CD14-positive monocyte (primary cell): ENCODE measurements around the gene PSME1. TPM values are rescaled to one million over a fixed set of nuclear protein-coding genes. Genes with fewer than 3 reads are reported as not detected.

ENCODE experiments used
- DNase-seq, 3 donors: peaks; one replicate each; pipeline ENCODE4 v3.0.0-alpha.2; 2011 to 2022
- H2AFZ ChIP-seq: 2 replicates; pipeline ENCODE4 v1.6.0; 2012; ENCODE audit warnings: mild to moderate bottlenecking, low read depth, low read length, inconsistent platforms; ENCODE audit not compliant: insufficient read depth, poor library complexity, severe bottlenecking
- H3K27ac ChIP-seq, 2 donors: 1 replicate in 1 of 2; 2 replicates in 1 of 2; pipeline ENCODE4 v1.5.1; 2012 to 2013; ENCODE audit warnings: low read length in 2 of 2, control low read depth in 1 of 2, inconsistent platforms in 1 of 2, low read depth in 1 of 2, mild to moderate bottlenecking in 1 of 2
- H3K27me3 ChIP-seq, 2 donors: one replicate each; pipeline versions ENCODE4 v1.6.0 to v1.6.1; 2011 to 2013; ENCODE audit warnings: low read length in 2 of 2; ENCODE audit not compliant: control insufficient read depth in 2 of 2, insufficient read depth in 2 of 2
- H3K36me3 ChIP-seq, 2 donors: replicated peaks in 1 of 2; 1 replicate in 1 of 2; 2 replicates in 1 of 2; pipeline versions ENCODE4 v1.5.1 to v1.6.1; 2012 to 2013; ENCODE audit warnings: low read length in 2 of 2, control low read depth in 1 of 2, inconsistent platforms in 1 of 2, mild to moderate bottlenecking in 1 of 2; ENCODE audit not compliant: insufficient read depth in 2 of 2, control insufficient read depth in 1 of 2
- H3K4me1 ChIP-seq, 2 donors: 1 replicate in 1 of 2; 2 replicates in 1 of 2; pipeline versions ENCODE4 v1.5.1 to v1.6.1; 2012 to 2013; ENCODE audit warnings: low read length in 2 of 2, control low read depth in 1 of 2, inconsistent platforms in 1 of 2, mild to moderate bottlenecking in 1 of 2, moderate library complexity in 1 of 2; ENCODE audit not compliant: insufficient read depth in 2 of 2, control insufficient read depth in 1 of 2
- H3K4me2 ChIP-seq: replicated peaks from 2 replicates; pipeline ENCODE3; 2012; ENCODE audit warnings: low read length, moderate library complexity, mild to moderate bottlenecking; ENCODE audit not compliant: poor library complexity, severe bottlenecking; ENCODE audit errors: extremely low read depth
- H3K4me3 ChIP-seq, 3 experiments: fragments of 200-600 bp in 1 of 3; sonication (generic) in 1 of 3; replicated peaks in 1 of 3; 1 replicate in 2 of 3; 2 replicates in 1 of 3; pipeline ENCODE4 v1.5.1; 2011 to 2013; ENCODE audit warnings: low read length in 3 of 3, mild to moderate bottlenecking in 3 of 3, control low read depth in 2 of 3, low read depth in 2 of 3, inconsistent platforms in 1 of 3, moderate library complexity in 1 of 3
- H3K79me2 ChIP-seq: 2 replicates; pipeline ENCODE4 v1.6.0; 2012; ENCODE audit warnings: mild to moderate bottlenecking, control low read depth, inconsistent platforms, low read length, moderate library complexity; ENCODE audit not compliant: insufficient read depth
- H3K9ac ChIP-seq: 2 replicates; pipeline ENCODE4 v1.6.0; 2017; ENCODE audit warnings: low read length, mild to moderate bottlenecking; ENCODE audit not compliant: insufficient read depth, poor library complexity, severe bottlenecking
- H3K9me3 ChIP-seq, 2 donors: replicated peaks in 1 of 2; 1 replicate in 1 of 2; 2 replicates in 1 of 2; pipeline versions ENCODE4 v1.5.1 to v1.6.1; 2012 to 2013; ENCODE audit warnings: low read length in 2 of 2, control low read depth in 1 of 2; ENCODE audit not compliant: control insufficient read depth in 1 of 2, insufficient read depth in 1 of 2
- H4K20me1 ChIP-seq: 2 replicates; pipeline ENCODE4 v1.6.0; 2012; ENCODE audit warnings: mild to moderate bottlenecking, low read length, control low read depth, moderate library complexity; ENCODE audit not compliant: insufficient read depth
- H3K27ac Mint-ChIP-seq, 7 donors: one replicate each; pipeline ENCODE4 v1.8.0; 2020; ENCODE audit warnings: mild to moderate bottlenecking in 7 of 7, mixed read lengths in 7 of 7, moderate library complexity in 6 of 7, inconsistent platforms in 2 of 7
- H3K27me3 Mint-ChIP-seq, 3 donors: one replicate each; pipeline ENCODE4 v1.8.0; 2021 to 2022; ENCODE audit warnings: low read depth in 3 of 3, mild to moderate bottlenecking in 3 of 3, mixed read lengths in 3 of 3, moderate library complexity in 3 of 3, inconsistent platforms in 1 of 3
- H3K36me3 Mint-ChIP-seq, 2 donors: one replicate each; pipeline ENCODE4 v1.8.0; 2020; ENCODE audit warnings: mixed read lengths in 2 of 2, inconsistent platforms in 1 of 2, mild to moderate bottlenecking in 1 of 2
- H3K4me1 Mint-ChIP-seq: one replicate; pipeline ENCODE4 v1.8.0; 2020; ENCODE audit warnings: mild to moderate bottlenecking, mixed read lengths
- H3K4me3 Mint-ChIP-seq, 2 donors: one replicate each; pipeline ENCODE4 v1.8.0; 2020; ENCODE audit warnings: mild to moderate bottlenecking in 2 of 2, mixed read lengths in 2 of 2, moderate library complexity in 1 of 2
- H3K9me3 Mint-ChIP-seq, 7 donors: one replicate each; pipeline ENCODE4 v1.8.0; 2020 to 2022; ENCODE audit warnings: mixed read lengths in 7 of 7, mild to moderate bottlenecking in 6 of 7, moderate library complexity in 6 of 7, inconsistent platforms in 2 of 7
- CTCF ChIP-seq: fragments of 200-600 bp; IDR thresholded peaks from one replicate; pipeline ENCODE4 v1.8.0; 2022; ENCODE audit warnings: antibody characterized with exemption, mild to moderate bottlenecking
- WGBS: methylation state at CpG from one replicate; pipeline ENCODE4 v1.1.5; 2013; ENCODE audit warnings: missing lambda C conversion rate; ENCODE audit not compliant: insufficient coverage; 5-methylcytosine and 5-hydroxymethylcytosine counted together
- intact Hi-C, 2 donors: fragments of 100-400 bp; cut with micrococcal nuclease; formaldehyde crosslinking; loops; one replicate each; pipeline versions ENCODE4 v1.15.0 to v1.15.1; 2023
- polyA plus RNA-seq, 3 donors: library from polyadenylated mRNA; depleted of rRNA in 1 of 3; unstranded in 2 of 3; stranded (reverse) in 1 of 3; fragments of 300-500 nt in 2 of 3; fragments of >200 nt in 1 of 3; fragmentation: Illumina TruSeq in 2 of 3; gene quantifications; 1 replicate in 2 of 3; 2 replicates in 1 of 3; pipeline ENCODE4 v1.2.3, GENCODE V29; 2012 to 2021

PSME1 gene
- polyA plus RNA-seq, 3 donors: 435 to 759 (median 729) TPM

DNA sequence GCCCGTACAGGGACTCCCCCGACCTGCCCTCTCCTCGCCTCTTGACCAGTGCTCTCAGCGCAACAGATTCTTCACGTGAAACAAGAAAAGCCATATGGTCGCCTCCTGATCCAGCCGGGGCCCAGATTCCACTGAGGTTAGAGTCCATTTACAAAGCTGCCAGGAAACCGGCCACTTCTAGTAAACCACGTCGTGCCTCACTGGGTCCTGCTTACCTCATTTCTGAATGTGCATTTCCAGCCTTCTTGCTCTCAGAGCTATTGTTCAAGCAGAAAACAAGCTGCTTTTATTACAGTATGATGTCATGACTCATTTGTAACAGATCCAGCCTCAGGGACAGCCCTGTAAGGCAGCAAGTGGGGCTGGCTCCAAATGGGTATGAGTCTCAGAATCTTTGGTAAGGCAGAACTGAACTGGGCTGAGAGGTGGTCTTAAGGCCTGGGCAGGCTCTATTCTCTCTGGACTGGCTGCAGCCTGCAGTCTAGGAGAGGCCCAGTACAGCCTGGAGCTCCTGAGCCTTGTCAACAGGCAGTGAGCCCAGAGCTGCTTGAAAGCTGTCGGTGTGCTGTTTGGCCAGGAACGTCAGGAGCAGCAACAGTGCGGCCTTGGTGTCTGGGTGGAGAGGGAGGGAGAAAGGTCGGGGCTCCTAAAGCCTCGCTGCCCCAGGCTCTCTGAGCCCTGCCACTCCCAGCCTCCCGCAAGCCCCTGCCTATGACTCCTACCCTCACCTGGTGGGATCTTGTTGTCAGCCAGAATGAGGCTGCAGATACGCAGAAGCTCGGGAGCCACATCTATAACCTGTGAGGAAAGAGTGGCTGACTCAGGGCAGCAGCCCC is 44.2 kb downstream of the PSME1 start:
- H3K4me3 ChIP-seq: no peak overlapping the region
- no peak overlapping the region for H3K27ac ChIP-seq
- H2AFZ ChIP-seq: no peak overlapping the region
- no peaks in the 10 kb centered on the region for H3K79me2 ChIP-seq
- no peak overlapping the region for H3K4me2 ChIP-seq
- peaks cover 72 to 96% of the 10 kb centered on the region in 2 donors for H3K36me3 ChIP-seq
- intact Hi-C loops: no loop called here
- Mint-ChIP-seq H3K36me3 (peaks cover 76 to 97% of the 10 kb centered on the region in 2 donors), H3K27ac (no peak overlapping the region), H3K4me3 (no peak overlapping the region), H3K9me3 (no peaks in the 10 kb centered on the region), H3K27me3 (peaks cover 0 to 1% (median 0%) of the 10 kb centered on the region in 3 donors), H3K4me1 (no peaks in the 10 kb centered on the region)
- DNase-seq: no peak
- no peaks in the 10 kb centered on the region for H3K4me1 ChIP-seq
- 93% methylated on average over 11 of the region's 18 CpGs for WGBS
- no peak overlapping the region for H3K9ac ChIP-seq
- no peaks in the 10 kb centered on the region for H4K20me1 ChIP-seq
- H3K9me3 ChIP-seq: no peaks in the 10 kb centered on the region
- no peak for TF ChIP-seq CTCF
- no peaks in the 10 kb centered on the region for H3K27me3 ChIP-seq

DNA sequence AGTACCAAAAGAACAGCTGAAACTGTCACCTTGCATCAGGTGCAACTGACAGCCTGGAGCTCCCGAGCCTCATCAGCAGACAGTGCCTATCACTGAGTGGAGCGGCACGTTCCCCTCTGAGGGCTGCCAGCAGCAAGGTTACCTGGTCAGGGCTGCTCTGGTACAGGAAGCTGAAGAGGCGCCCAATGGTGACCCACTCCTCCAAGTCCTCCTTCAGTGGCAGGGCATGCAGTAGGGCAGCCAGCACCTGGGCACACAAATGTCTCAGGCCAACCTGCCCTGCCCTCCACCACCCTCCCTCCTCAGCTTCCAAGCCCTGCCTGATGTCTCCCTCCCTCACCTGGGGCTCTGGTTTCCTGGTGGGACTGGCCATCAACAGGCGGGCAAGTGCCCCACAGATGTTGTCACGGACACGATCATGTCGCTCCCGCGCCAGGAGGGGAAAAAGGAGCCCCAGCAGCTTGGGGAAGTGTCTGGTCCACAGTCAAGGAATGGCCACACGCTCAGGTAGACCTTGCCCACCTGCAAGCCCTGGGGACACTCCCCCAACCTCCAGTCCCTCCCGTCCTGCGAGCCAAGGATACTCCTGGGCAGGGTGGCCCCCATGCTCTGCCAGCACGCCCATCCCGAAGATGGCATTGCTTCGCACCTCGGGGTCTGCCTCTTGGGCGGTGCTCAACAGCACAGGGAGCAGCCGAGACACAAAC is 45.5 kb downstream of the PSME1 start:
- Histone ChIP-seq H3K9me3 (no peaks in the 10 kb centered on the region), H3K4me2 (no peak overlapping the region), H3K4me1 (no peaks in the 10 kb centered on the region), H3K36me3 (peaks cover 68 to 98% of the 10 kb centered on the region in 2 donors), H3K27me3 (no peaks in the 10 kb centered on the region), H3K79me2 (no peaks in the 10 kb centered on the region), H2AFZ (no peak overlapping the region), H4K20me1 (no peaks in the 10 kb centered on the region), H3K27ac (no peak overlapping the region), H3K9ac (no peak overlapping the region), H3K4me3 (no peak overlapping the region)
- TF ChIP-seq CTCF: no peak
- WGBS: 97% methylated on average over 18 of the region's 19 CpGs
- intact Hi-C loops: no loop called here
- Mint-ChIP-seq H3K27me3 (peaks cover 0 to 1% (median 0%) of the 10 kb centered on the region in 3 donors), H3K4me3 (no peak overlapping the region), H3K9me3 (no peaks in the 10 kb centered on the region), H3K36me3 (peaks cover 77 to 98% of the 10 kb centered on the region in 2 donors), H3K27ac (peak overlapping the region in 3 of 7 donors; percentile 28 to 68 (median 42)), H3K4me1 (no peaks in the 10 kb centered on the region)
- DNase-seq: no peak
